HepG2 (cell line): ENCODE results near the gene PPARA. TPM values are rescaled to one million over a fixed set of nuclear protein-coding genes. Genes with fewer than 3 reads are reported as not detected.

Experiments
- ATAC-seq: fragments of 200-7000 bp; cut with Tn5 transposase; 3 replicates; pipeline ENCODE4 v1.9.1; 2020; ENCODE audit warnings: mild to moderate bottlenecking, moderate library complexity
- BruUV-seq: library from RNA; stranded (reverse); fragments of 400-500 nt; replicated peaks from 2 replicates; lab custom pipeline; 2021; lab: Mats Ljungman, UMichigan
- CTCF ChIA-PET: fragments of 300-600 bp; formaldehyde crosslinking; extraction: SDS; loops from one replicate; lab custom pipeline; 2021; ENCODE audit warnings: low total read pairs, inconsistent platforms, low intra/inter-chr PET ratio; lab: Yijun Ruan, JAX
- POLR2A ChIA-PET: fragments of 350-600 bp; sonication (Branson Sonifier 250); formaldehyde crosslinking; loops from one replicate; lab custom pipeline; 2020; ENCODE audit warnings: antibody characterized with exemption, inconsistent platforms; lab: Yijun Ruan, JAX
- DNase-seq: peaks from one replicate; pipeline ENCODE4 v3.0.0-alpha.2; 2015; ENCODE audit warnings: low spot score
- FAIRE-seq: peaks from 3 replicates; lab custom pipeline; 2011; peaks lifted over from hg19 to GRCh38; lab: Jason Lieb, UNC
- H2AFZ ChIP-seq: one replicate; pipeline ENCODE4 v1.6.1; 2011; ENCODE audit warnings: low read length, inconsistent platforms
- H3K27ac ChIP-seq: fragments of 300-600 bp; 3 replicates; pipeline ENCODE4 v1.8.0; 2011; ENCODE audit warnings: mixed run types, mild to moderate bottlenecking, mixed read lengths, low read length, inconsistent platforms; ENCODE audit not compliant: insufficient read depth; ENCODE audit errors: extremely low read length
- H3K27me3 ChIP-seq, 2 experiments: fragments of 200-600 bp in 1 of 2; 2 replicates in 1 of 2; 3 replicates in 1 of 2; pipeline versions ENCODE4 v1.6.0 to v1.8.0; 2011; ENCODE audit warnings: low read length in 2 of 2, mild to moderate bottlenecking in 2 of 2, moderate library complexity in 2 of 2, inconsistent platforms in 1 of 2; ENCODE audit not compliant: insufficient read depth in 2 of 2, control insufficient read depth in 1 of 2
- H3K36me3 ChIP-seq, 2 experiments: fragments of 200-600 bp in 1 of 2; replicated peaks in 1 of 2; 2 replicates in 1 of 2; 3 replicates in 1 of 2; pipeline versions ENCODE4 v1.5.1 to v1.8.0; 2011; ENCODE audit warnings: low read length in 2 of 2, inconsistent platforms in 1 of 2; ENCODE audit not compliant: insufficient read depth in 2 of 2, control insufficient read depth in 1 of 2
- H3K4me1 ChIP-seq: 2 replicates; pipeline ENCODE4 v1.5.1; 2012; ENCODE audit warnings: low read length, inconsistent platforms; ENCODE audit not compliant: insufficient read depth
- H3K4me2 ChIP-seq: 2 replicates; pipeline ENCODE4 v1.6.0; 2011; ENCODE audit warnings: low read depth, low read length, inconsistent platforms
- H3K4me3 ChIP-seq, 3 experiments: fragments of 200-600 bp in 1 of 3; sonication (generic), shearing (Covaris generic) in 1 of 3; replicated peaks in 1 of 3; 2 replicates each; pipeline ENCODE4 v1.5.1; 2011 to 2016; ENCODE audit warnings: low read length in 3 of 3, inconsistent platforms in 2 of 3, low read depth in 2 of 3, mild to moderate bottlenecking in 2 of 3, control low read depth in 1 of 3, mixed read lengths in 1 of 3; ENCODE audit not compliant: insufficient read depth in 1 of 3
- H3K79me2 ChIP-seq: one replicate; pipeline ENCODE4 v1.6.1; 2011; ENCODE audit warnings: low read length, inconsistent platforms; ENCODE audit not compliant: insufficient read depth
- H3K9ac ChIP-seq: 2 replicates; pipeline ENCODE4 v1.6.0; 2011; ENCODE audit warnings: mild to moderate bottlenecking, low read depth, low read length, inconsistent platforms; ENCODE audit not compliant: insufficient read depth
- H3K9me3 ChIP-seq: 2 replicates; pipeline ENCODE4 v1.5.1; 2012; ENCODE audit warnings: mild to moderate bottlenecking, low read length
- H4K20me1 ChIP-seq: 2 replicates; pipeline ENCODE4 v1.6.0; 2011; ENCODE audit warnings: inconsistent platforms, mild to moderate bottlenecking, low read length, moderate library complexity; ENCODE audit not compliant: insufficient read depth
- ADNP ChIP-seq: sonication (generic); formaldehyde crosslinking; IDR thresholded peaks from 2 replicates; pipeline ENCODE4 v1.4.0; 2020; ENCODE audit warnings: missing genetic modification reagents
- BRCA1 ChIP-seq: sonication (generic); formaldehyde crosslinking; IDR thresholded peaks from 2 replicates; pipeline ENCODE4 v1.4.0; 2020; ENCODE audit warnings: missing genetic modification reagents
- HNRNPH1 ChIP-seq: fragments of 200-400 bp; formaldehyde crosslinking; optimal IDR thresholded peaks from 2 replicates; pipeline ENCODE3; 2017; ENCODE audit warnings: mild to moderate bottlenecking, low read depth, low read length
- HNRNPL ChIP-seq: fragments of 200-400 bp; formaldehyde crosslinking; IDR thresholded peaks from 2 replicates; pipeline ENCODE4 v1.6.1; 2017; ENCODE audit warnings: mild to moderate bottlenecking, low read depth, low read length
- HOXA9 ChIP-seq: sonication (generic); formaldehyde crosslinking; IDR thresholded peaks from 2 replicates; pipeline ENCODE4 v1.8.1; 2022; ENCODE audit warnings: missing genetic modification reagents, mild to moderate bottlenecking, moderate library complexity, borderline replicate concordance
- KDM1A ChIP-seq: IDR thresholded peaks from 2 replicates; pipeline ENCODE4 v1.6.1; 2016; ENCODE audit warnings: missing compliant biosample characterization
- MATR3 ChIP-seq: sonication (generic); formaldehyde crosslinking; IDR thresholded peaks from 2 replicates; pipeline ENCODE4 v1.4.0; 2020; ENCODE audit warnings: missing genetic modification reagents
- MED13 ChIP-seq: sonication (generic); formaldehyde crosslinking; IDR thresholded peaks from 2 replicates; pipeline ENCODE4 v1.5.0; 2020; ENCODE audit warnings: missing genetic modification reagents
- NCOA2 ChIP-seq: sonication (generic); formaldehyde crosslinking; IDR thresholded peaks from 2 replicates; pipeline ENCODE4 v1.8.0; 2022; ENCODE audit warnings: inconsistent platforms
- NFIC ChIP-seq: IDR thresholded peaks from 2 replicates; pipeline ENCODE4 v1.6.1; 2012; ENCODE audit warnings: mild to moderate bottlenecking, low read length, inconsistent platforms
- POLR2A ChIP-seq, 2 experiments: IDR thresholded peaks; 2 replicates each; pipeline ENCODE4 v1.6.1; 2011; ENCODE audit warnings: low read depth in 2 of 2, low read length in 2 of 2, mild to moderate bottlenecking in 1 of 2, moderate library complexity in 1 of 2; ENCODE audit not compliant: insufficient read depth in 1 of 2
- RBFOX2 ChIP-seq: fragments of 200-400 bp; formaldehyde crosslinking; IDR thresholded peaks from 2 replicates; pipeline ENCODE4 v1.6.1; 2017; ENCODE audit warnings: low read depth, mild to moderate bottlenecking, low read length
- RBM22 ChIP-seq: fragments of 200-400 bp; formaldehyde crosslinking; optimal IDR thresholded peaks from 2 replicates; pipeline ENCODE3; 2017; ENCODE audit warnings: mild to moderate bottlenecking, low read length, moderate library complexity
- SALL2 ChIP-seq: sonication (generic); formaldehyde crosslinking; IDR thresholded peaks from 2 replicates; pipeline ENCODE4 v1.8.1; 2023; ENCODE audit warnings: mild to moderate bottlenecking, missing genetic modification reagents, inconsistent platforms
- SMAD9 ChIP-seq: sonication (generic); formaldehyde crosslinking; IDR thresholded peaks from 2 replicates; pipeline ENCODE4 v1.5.1; 2020; ENCODE audit warnings: mild to moderate bottlenecking, missing genetic modification reagents
- ZBTB38 ChIP-seq: sonication (generic); formaldehyde crosslinking; IDR thresholded peaks from 2 replicates; pipeline ENCODE4 v1.5.1; 2020; ENCODE audit warnings: mild to moderate bottlenecking, missing genetic modification reagents
- ZNF180 ChIP-seq: sonication (generic); formaldehyde crosslinking; IDR thresholded peaks from 2 replicates; pipeline ENCODE4 v1.4.0; 2020; ENCODE audit warnings: low read depth, missing genetic modification reagents, borderline replicate concordance
- ZNF557 ChIP-seq: sonication (generic); formaldehyde crosslinking; IDR thresholded peaks from 2 replicates; pipeline ENCODE4 v1.4.0; 2020; ENCODE audit warnings: missing genetic modification reagents
- ZNF883 ChIP-seq: sonication (generic); formaldehyde crosslinking; IDR thresholded peaks from 2 replicates; pipeline ENCODE4 v1.5.1; 2020; ENCODE audit warnings: mild to moderate bottlenecking, missing genetic modification reagents; ENCODE audit errors: not compliant biosample characterization
- WGBS: methylation state at CpG from one replicate; pipeline ENCODE4 v1.1.6; 2017; ENCODE audit warnings: low lambda C conversion rate; 5-methylcytosine and 5-hydroxymethylcytosine counted together
- in situ Hi-C: cut with HindIII; loops from 2 replicates; pipeline ENCODE4 v1.10.0; 2017; ENCODE audit warnings: low pct_unique_long_range_greater_than_20kb; ENCODE audit not compliant: extremely low pct_ligation_motif_present
- intact Hi-C: fragments of 100-400 bp; cut with micrococcal nuclease; formaldehyde crosslinking; loops from one replicate; pipeline ENCODE4 v1.10.0; 2022; ENCODE audit not compliant: unreplicated experiment
- polyA plus RNA-seq, 8 experiments: library from polyadenylated mRNA; depleted of rRNA in 3 of 8; stranded (reverse) in 7 of 8; unstranded in 1 of 8; fragments of >200 nt; fragmentation: Illumina TruSeq in 4 of 8; extraction: Trizol in 4 of 8; gene quantifications; 2 replicates each; pipeline versions ENCODE4 v1.2.1 to v1.2.3, GENCODE V29; 2011 to 2016; ENCODE audit warnings: low read depth in 4 of 8, missing spikeins in 1 of 8, mixed read lengths in 1 of 8; ENCODE audit not compliant: insufficient read depth in 1 of 8
- total RNA-seq, 5 experiments: library from RNA; depleted of rRNA; stranded (reverse); fragments of >200 nt; fragmentation: Illumina TruSeq; extraction: Trizol; gene quantifications; 2 replicates each; pipeline ENCODE4 v1.2.3, GENCODE V29; 2016; ENCODE audit warnings: low read depth in 1 of 5
- TF ChIP-seq, protein P1 (sequence below): sonication (generic); formaldehyde crosslinking; IDR thresholded peaks from 2 replicates; pipeline ENCODE4 v1.5.0; 2020; ENCODE audit warnings: missing genetic modification reagents
- TF ChIP-seq, protein P2 (sequence below): sonication (generic); formaldehyde crosslinking; IDR thresholded peaks from 2 replicates; pipeline ENCODE4 v1.8.0; 2022; ENCODE audit warnings: missing genetic modification reagents, mild to moderate bottlenecking, inconsistent platforms, borderline replicate concordance
- TF ChIP-seq, protein P3 (sequence below): IDR thresholded peaks from 2 replicates; pipeline ENCODE4 v1.6.1; 2016
- TF ChIP-seq, protein P4 (sequence below): sonication (generic); formaldehyde crosslinking; IDR thresholded peaks from 2 replicates; pipeline ENCODE4 v1.5.1; 2020; ENCODE audit warnings: missing genetic modification reagents, mild to moderate bottlenecking, borderline replicate concordance

The PPARA gene
- total and polyA plus RNA-seq, 2 of the 13 experiments (the other 11 are each of a cell fraction or from before 2014, with no cell fraction given) = 18.2 to 24.7 TPM

DNA sequence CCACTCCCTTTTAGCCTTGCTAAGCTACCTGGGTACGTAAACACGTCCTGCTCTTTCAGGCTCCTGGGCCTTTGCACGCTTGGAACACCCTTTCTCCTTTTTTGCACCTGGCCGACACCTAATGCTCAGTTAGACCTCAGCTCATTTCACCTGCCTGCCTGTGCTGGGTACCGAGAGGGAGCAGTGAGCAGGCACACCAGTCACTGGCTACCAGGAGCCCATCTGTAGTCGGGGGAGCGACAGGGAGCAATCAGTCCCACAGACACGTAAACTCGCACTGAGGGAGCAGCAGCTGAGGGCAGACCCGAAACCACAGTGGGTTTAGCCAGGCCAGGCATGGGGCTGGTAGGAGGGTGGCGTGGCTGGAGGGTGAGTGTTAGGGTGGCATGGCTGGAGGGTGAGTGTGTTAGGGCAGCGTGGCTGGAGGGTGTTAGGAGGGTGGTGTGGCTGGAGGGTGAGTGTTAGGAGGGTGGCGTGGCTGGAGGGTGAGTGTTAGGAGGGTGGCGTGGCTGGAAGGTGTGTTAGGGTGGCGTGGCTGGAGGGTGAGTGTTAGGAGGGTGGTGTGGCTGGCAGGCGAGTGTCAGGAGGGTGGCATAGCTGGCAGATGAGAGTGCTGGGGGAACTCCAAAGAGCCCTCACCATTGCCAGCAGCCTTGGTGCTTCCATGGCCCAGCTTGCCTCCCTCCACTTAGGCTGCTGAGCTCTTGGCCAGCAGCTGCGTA lies 140.0 kb downstream of the PPARA start:
- no peak overlapping the region for H3K4me2 ChIP-seq
- intact Hi-C loops = no loop called here
- H3K4me3 ChIP-seq = no peak overlapping the region
- H3K36me3 ChIP-seq = peaks cover 36 to 67% of the 10 kb centered on the region in 2 experiments
- H3K9me3 ChIP-seq = no peaks in the 10 kb centered on the region
- H3K27ac ChIP-seq = no peak overlapping the region
- FAIRE-seq (no peak), ATAC-seq (no peak), DNase-seq (no peak)
- POLR2A ChIA-PET = interaction anchor here (1.1 to 2.7 kb wide), 3 partner anchors 10 to 22 kb away, joined by 3 to 9 read pairs (median 8); partner anchors contain the start of gene TTC38
- peaks cover 2% of the 10 kb centered on the region for H3K4me1 ChIP-seq
- H3K27me3 ChIP-seq = no peaks in the 10 kb centered on the region
- H3K9ac ChIP-seq = no peak overlapping the region
- H3K79me2 ChIP-seq = no peaks in the 10 kb centered on the region
- CTCF ChIA-PET = no interaction called here
- H4K20me1 ChIP-seq = no peaks in the 10 kb centered on the region
- 98% methylated on average over 17 of the region's 17 CpGs for WGBS
- in situ Hi-C loops = no loop called here
- BruUV-seq = no TSS peak
- no peak overlapping the region for H2AFZ ChIP-seq
- TF ChIP-seq MATR3 (CRISPR knock-in tag) = no peak
- peak; percentile 38 for TF ChIP-seq HNRNPH1
- TF ChIP-seq NFIC = no peak
- TF ChIP-seq KDM1A = no peak
- TF ChIP-seq ZNF557 = no peak
- TF ChIP-seq, protein P1, sequence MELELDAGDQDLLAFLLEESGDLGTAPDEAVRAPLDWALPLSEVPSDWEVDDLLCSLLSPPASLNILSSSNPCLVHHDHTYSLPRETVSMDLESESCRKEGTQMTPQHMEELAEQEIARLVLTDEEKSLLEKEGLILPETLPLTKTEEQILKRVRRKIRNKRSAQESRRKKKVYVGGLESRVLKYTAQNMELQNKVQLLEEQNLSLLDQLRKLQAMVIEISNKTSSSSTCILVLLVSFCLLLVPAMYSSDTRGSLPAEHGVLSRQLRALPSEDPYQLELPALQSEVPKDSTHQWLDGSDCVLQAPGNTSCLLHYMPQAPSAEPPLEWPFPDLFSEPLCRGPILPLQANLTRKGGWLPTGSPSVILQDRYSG = no peak
- TF ChIP-seq ZNF180 (CRISPR knock-in tag) = no peak
- TF ChIP-seq, protein P2, sequence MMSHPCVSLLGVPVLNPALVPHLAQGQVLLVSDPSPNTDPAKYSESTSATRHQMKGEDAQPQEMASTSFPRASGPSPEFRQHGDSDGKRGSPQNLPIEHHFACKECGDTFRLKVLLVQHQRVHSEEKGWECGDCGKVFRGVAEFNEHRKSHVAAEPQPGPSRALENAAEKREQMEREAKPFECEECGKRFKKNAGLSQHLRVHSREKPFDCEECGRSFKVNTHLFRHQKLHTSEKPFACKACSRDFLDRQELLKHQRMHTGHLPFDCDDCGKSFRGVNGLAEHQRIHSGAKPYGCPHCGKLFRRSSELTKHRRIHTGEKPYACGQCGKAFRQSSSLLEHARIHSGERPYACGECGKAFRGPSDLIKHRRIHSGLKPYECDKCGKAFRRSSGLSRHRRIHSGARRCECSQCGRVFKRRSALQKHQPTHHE (CRISPR knock-in tag) = no peak
- TF ChIP-seq SMAD9 (CRISPR knock-in tag) = no peak
- no peak for TF ChIP-seq ZNF883 (CRISPR knock-in tag)
- TF ChIP-seq, protein P3, sequence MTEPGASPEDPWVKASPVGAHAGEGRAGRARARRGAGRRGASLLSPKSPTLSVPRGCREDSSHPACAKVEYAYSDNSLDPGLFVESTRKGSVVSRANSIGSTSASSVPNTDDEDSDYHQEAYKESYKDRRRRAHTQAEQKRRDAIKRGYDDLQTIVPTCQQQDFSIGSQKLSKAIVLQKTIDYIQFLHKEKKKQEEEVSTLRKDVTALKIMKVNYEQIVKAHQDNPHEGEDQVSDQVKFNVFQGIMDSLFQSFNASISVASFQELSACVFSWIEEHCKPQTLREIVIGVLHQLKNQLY (CRISPR knock-in tag) = no peak
- peak in 1 of 2 experiments; percentile 39; a peak in 1 of 4 replicates for TF ChIP-seq POLR2A (IDR thresholded peaks at IDR 0.05; ENCODE audit: insufficient read depth in 1 of 2, low read depth in 2 of 2, low read length in 2 of 2)
- TF ChIP-seq ZBTB38 = no peak
- no peak for TF ChIP-seq NCOA2 (CRISPR knock-in tag)
- TF ChIP-seq MED13 = no peak
- peak; percentile 34 for TF ChIP-seq RBM22
- TF ChIP-seq, protein P4, sequence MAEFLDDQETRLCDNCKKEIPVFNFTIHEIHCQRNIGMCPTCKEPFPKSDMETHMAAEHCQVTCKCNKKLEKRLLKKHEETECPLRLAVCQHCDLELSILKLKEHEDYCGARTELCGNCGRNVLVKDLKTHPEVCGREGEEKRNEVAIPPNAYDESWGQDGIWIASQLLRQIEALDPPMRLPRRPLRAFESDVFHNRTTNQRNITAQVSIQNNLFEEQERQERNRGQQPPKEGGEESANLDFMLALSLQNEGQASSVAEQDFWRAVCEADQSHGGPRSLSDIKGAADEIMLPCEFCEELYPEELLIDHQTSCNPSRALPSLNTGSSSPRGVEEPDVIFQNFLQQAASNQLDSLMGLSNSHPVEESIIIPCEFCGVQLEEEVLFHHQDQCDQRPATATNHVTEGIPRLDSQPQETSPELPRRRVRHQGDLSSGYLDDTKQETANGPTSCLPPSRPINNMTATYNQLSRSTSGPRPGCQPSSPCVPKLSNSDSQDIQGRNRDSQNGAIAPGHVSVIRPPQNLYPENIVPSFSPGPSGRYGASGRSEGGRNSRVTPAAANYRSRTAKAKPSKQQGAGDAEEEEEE = no peak
- no peak for TF ChIP-seq RBFOX2
- no peak for TF ChIP-seq SALL2 (CRISPR knock-in tag)
- no peak for TF ChIP-seq HOXA9
- TF ChIP-seq HNRNPL = 0 out of 2 replicates have a peak, but pooled peaks have one; percentile 44
- no peak for TF ChIP-seq BRCA1 (CRISPR knock-in tag)
- no peak for TF ChIP-seq ADNP (CRISPR knock-in tag)
